NB4 (cell line): ENCODE data around the gene SH2D3C.

ENCODE experiments used
- DNase-seq: peaks from one replicate; pipeline ENCODE4 v3.0.0; 2010; ENCODE audit warnings: low read depth
- H3K4me3 ChIP-seq: one replicate; pipeline ENCODE4 v1.5.1; 2011; ENCODE audit warnings: mild to moderate bottlenecking, low read depth, low read length, moderate library complexity
- MYC ChIP-seq: IDR thresholded peaks from 2 replicates; pipeline ENCODE4 v1.6.1; 2011; ENCODE audit warnings: low read depth, low read length
- POLR2A ChIP-seq: IDR thresholded peaks from 2 replicates; pipeline ENCODE4 v1.6.1; 2011; ENCODE audit warnings: mild to moderate bottlenecking; ENCODE audit not compliant: insufficient read length; ENCODE audit errors: extremely low read depth
- TF ChIP-seq, protein P1 (sequence below): IDR thresholded peaks from one replicate; pipeline ENCODE4 v1.5.1; 2012; ENCODE audit warnings: low read depth, low read length
- TF ChIP-seq, protein P2 (sequence below): IDR thresholded peaks from 2 replicates; pipeline ENCODE4 v1.6.1; 2011; ENCODE audit warnings: low read depth, low read length

SH2D3C gene

GRCh38 chr9:127715470-127716337, 62.8 kb downstream of the SH2D3C start, which contains the start of the genes PTRH1 and TTC16:
PTRH1 (minus strand) TSS chr9:127715663; CDS start chr9:127715639, 24 bp downstream.
TTC16 (plus strand) TSS chr9:127716079; CDS start chr9:127716146, 67 bp downstream.
- TF ChIP-seq, protein P1, sequence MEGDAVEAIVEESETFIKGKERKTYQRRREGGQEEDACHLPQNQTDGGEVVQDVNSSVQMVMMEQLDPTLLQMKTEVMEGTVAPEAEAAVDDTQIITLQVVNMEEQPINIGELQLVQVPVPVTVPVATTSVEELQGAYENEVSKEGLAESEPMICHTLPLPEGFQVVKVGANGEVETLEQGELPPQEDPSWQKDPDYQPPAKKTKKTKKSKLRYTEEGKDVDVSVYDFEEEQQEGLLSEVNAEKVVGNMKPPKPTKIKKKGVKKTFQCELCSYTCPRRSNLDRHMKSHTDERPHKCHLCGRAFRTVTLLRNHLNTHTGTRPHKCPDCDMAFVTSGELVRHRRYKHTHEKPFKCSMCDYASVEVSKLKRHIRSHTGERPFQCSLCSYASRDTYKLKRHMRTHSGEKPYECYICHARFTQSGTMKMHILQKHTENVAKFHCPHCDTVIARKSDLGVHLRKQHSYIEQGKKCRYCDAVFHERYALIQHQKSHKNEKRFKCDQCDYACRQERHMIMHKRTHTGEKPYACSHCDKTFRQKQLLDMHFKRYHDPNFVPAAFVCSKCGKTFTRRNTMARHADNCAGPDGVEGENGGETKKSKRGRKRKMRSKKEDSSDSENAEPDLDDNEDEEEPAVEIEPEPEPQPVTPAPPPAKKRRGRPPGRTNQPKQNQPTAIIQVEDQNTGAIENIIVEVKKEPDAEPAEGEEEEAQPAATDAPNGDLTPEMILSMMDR = no peak
- TF ChIP-seq, protein P2, sequence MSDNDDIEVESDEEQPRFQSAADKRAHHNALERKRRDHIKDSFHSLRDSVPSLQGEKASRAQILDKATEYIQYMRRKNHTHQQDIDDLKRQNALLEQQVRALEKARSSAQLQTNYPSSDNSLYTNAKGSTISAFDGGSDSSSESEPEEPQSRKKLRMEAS = peak; percentile 59; the same call in 1 of the 2 replicates
- TF ChIP-seq POLR2A = no peak
- peak; percentile 44 for TF ChIP-seq MYC

DNA sequence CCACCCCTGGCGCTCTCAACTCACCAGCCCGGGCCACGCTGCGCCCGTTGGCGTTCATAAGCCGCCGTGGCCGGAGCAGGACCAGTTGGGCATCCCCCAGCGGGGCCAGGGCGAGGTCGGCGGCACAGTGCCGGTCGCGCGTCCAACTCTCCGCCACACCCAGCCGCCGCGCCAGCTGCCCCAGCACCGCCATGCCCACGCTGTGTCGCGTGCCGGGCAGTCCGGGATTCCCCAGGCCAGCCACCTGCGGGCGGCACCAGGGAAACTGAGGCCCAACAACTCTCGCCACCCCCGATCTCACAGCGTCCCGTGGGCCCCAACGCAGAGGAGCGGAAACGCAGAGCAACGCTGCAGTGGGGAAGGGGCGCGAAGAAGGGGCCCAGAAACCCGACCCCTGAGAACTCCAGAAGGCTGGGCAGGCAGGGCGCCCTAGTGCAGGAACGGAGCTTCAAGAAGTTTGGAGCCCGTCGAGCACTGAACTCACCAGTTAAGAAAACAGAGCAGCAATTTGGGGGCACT, 63.5 kb downstream of the SH2D3C start:
- DNase-seq = peak; percentile 22

More at GRCh38 chr9:127715470-127716337, 62.8 kb downstream of the SH2D3C start, which contains the start of the genes PTRH1 and TTC16:
- peak; percentile 96 for DNase-seq
- peak within 1 kb of the TSS; percentile 75 for H3K4me3 ChIP-seq

GRCh38 chr9:127714020-127714750, 64.3 kb downstream of the SH2D3C start:
- DNase-seq = no peak
- peak overlapping the region; percentile 14 for H3K4me3 ChIP-seq
- no peak for TF ChIP-seq MYC
- no peak for TF ChIP-seq POLR2A
- TF ChIP-seq, protein P2 = no peak
- TF ChIP-seq, protein P1 = no peak

More for the DNA sequence above, 63.5 kb downstream of the SH2D3C start:
- TF ChIP-seq, protein P1 = no peak
- TF ChIP-seq MYC = no peak
- TF ChIP-seq, protein P2 = no peak
- no peak for TF ChIP-seq POLR2A
- H3K4me3 ChIP-seq = peak overlapping the region; percentile 65

DNA sequence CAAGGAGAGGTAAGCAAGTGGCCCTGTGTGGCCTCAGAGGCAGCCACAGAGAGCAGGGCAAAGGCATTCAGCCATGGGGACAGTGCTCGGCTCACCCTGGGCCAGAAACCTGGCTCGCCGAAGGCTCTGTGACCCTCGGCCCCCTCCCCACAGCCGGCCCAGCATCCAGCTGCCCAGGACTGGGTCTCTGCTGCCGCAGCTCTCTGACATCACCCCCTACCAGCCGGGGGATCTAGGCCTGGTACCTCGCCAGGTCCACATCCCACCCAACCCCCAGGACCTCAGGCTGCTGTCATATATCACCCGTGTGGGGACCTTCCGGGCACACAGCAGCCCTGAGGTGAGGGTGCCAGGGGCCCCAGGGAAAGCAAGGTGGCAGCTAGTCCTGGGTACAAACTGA, 65.6 kb downstream of the SH2D3C start:
- no peak for TF ChIP-seq POLR2A
- TF ChIP-seq, protein P2 = no peak
- TF ChIP-seq, protein P1 = no peak
- no peak for TF ChIP-seq MYC
- H3K4me3 ChIP-seq = no peak overlapping the region
- DNase-seq = no peak

DNA sequence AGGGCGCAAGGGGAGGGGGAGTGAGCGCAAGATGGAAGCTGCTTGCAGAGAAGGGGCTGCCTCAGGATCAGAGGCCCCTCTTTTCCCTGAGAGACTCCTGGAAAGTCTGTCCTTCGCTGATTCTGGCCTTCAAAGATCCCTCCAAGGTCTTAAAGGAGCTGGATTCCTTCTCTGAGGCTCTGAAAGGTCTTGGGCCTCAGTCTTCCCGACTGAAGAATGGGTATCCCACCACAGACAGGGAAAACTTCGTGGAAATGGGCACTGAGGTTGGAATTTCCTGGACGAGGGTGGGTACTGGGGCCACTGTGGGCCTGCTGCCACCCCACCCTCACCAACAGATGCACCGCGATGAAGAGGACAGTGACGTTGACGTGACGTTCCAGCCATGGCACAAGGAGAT, 66.1 kb downstream of the SH2D3C start:
- H3K4me3 ChIP-seq = no peak overlapping the region
- no peak for DNase-seq
- TF ChIP-seq POLR2A = no peak
- no peak for TF ChIP-seq MYC
- TF ChIP-seq, protein P1 = no peak
- TF ChIP-seq, protein P2 = no peak
